ENCODE measurements around the gene CAPZB. TPM values are rescaled to one million over a fixed set of nuclear protein-coding genes. Genes with fewer than 3 reads are reported as not detected.

Gene CAPZB
- total and polyA plus RNA-seq, 7 donors: 128 to 454 (median 214) TPM

DNA sequence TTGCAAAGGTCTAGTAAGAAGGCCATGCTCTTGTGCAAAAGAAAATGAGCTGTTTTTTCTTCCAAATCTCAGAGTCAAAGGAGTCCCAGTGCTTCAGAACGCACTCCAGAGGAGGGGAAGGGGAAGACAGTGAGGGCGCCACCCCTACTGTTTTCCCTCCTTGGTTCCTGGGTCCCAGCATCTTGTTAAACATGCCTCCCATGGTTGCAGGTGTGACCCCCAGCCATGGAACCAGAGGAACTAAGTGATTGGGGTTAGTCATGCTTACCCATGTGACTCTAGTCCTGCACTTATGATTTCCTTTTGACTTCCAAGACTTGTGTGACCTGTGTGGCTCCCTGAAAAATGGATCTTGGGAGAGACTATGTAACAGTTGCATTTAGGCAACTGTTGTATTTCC, 190.7 kb downstream of the CAPZB start:
- DNase-seq: no peak
- 71 to 97% methylated on average over 2 of the region's 2 CpGs for WGBS, 2 donors
- intact Hi-C loops (cut with DNase I): no loop called here
- TF ChIP-seq EP300 (IDR thresholded peaks at IDR 0.05) (no peak), POLR2AphosphoS5 (IDR thresholded peaks at IDR 0.05) (no peak), POLR2A (IDR thresholded peaks at IDR 0.05) (no peak)
- no peak overlapping the region for H3K4me3 ChIP-seq
- H3K36me3 ChIP-seq: peaks cover 0 to 9% (median 0%) of the 10 kb centered on the region in 4 donors
- H3K27ac ChIP-seq: no peak overlapping the region
- H3K27me3 ChIP-seq: no peaks in the 10 kb centered on the region
- peaks cover 0 to 13% (median 5%) of the 10 kb centered on the region in 4 donors for H3K9me3 ChIP-seq
- no peaks in the 10 kb centered on the region for H3K4me1 ChIP-seq

- WGBS, 2 donors: 16 to 62% methylated on average over 2 of the region's 2 CpGs
- TF ChIP-seq EP300 (IDR thresholded peaks at IDR 0.05) (no peak), POLR2AphosphoS5 (IDR thresholded peaks at IDR 0.05) (no peak), CTCF (IDR thresholded peaks at IDR 0.05) (no peak), POLR2A (IDR thresholded peaks at IDR 0.05) (no peak)
Observed at GRCh38 chr1:19289244-19289643, 196.1 kb downstream of the CAPZB start.

More at GRCh38 chr1:19289244-19289643, 196.1 kb downstream of the CAPZB start:
- Histone ChIP-seq H3K4me1 (peaks cover 0 to 10% (median 3%) of the 10 kb centered on the region in 4 donors), H3K9me3 (peaks cover 0 to 2% (median 0%) of the 10 kb centered on the region in 4 donors), H3K27ac (no peak overlapping the region), H3K36me3 (no peaks in the 10 kb centered on the region), H3K27me3 (no peaks in the 10 kb centered on the region), H3K4me3 (peak overlapping the region in 3 of 4 donors; percentile 39 to 50 (median 45))
- intact Hi-C loops (cut with DNase I): no loop called here
- DNase-seq: no peak

Small RNA genes within 50 kb of the gene (small RNA-seq; reads per million reads assigned to genes)
- gene RN7SL277P (0 reads per million in 3 donors), gene RNU4-28P (0 reads per million in 3 donors), gene RNU6-1099P (0 reads per million in 3 donors)

Other genes starting within 250 kb of the CAPZB start
- gene EMC1, start 234.0 kb downstream of the CAPZB start, total RNA-seq: 10 to 100 TPM; 19.6 to 46.5 (median 31.3) TPM
- 10 to 100 TPM in 1 of 3 donors, 1 to 10 TPM in 2; 1.2 to 16.5 (median 3.2) TPM for gene EMC1, start 234.0 kb downstream of the CAPZB start, polyA plus RNA-seq
- 10 to 100 TPM; 10.8 to 21.3 (median 15.3) TPM for gene MRTO4, start 233.7 kb downstream of the CAPZB start, total RNA-seq
- 10 to 100 TPM; 10.8 to 44.1 (median 13.2) TPM for gene MRTO4, start 233.7 kb downstream of the CAPZB start, polyA plus RNA-seq
- gene AKR7A3, start 196.8 kb downstream of the CAPZB start, total RNA-seq: 1 to 10 TPM in 3 of 4 donors, under 1 TPM in 1; 0.71 to 1.9 (median 1.5) TPM
- gene AKR7A3, start 196.8 kb downstream of the CAPZB start, polyA plus RNA-seq: 100 to 1,000 TPM in 1 of 3 donors, 10 to 100 TPM in 2; 72.1 to 110 (median 78.3) TPM
- 100 to 1,000 TPM in 1 of 4 donors, 10 to 100 TPM in 3; 55.8 to 110 (median 77.2) TPM for gene AKR7A2, start 173.4 kb downstream of the CAPZB start, total RNA-seq
- 10 to 100 TPM; 64.2 to 99.6 (median 84.1) TPM for gene AKR7A2, start 173.4 kb downstream of the CAPZB start, polyA plus RNA-seq
- 10 to 100 TPM in 1 of 4 donors, 1 to 10 TPM in 3; 7.5 to 15.2 (median 8.8) TPM for gene SLC66A1, start 173.2 kb downstream of the CAPZB start, total RNA-seq
- 10 to 100 TPM in 1 of 3 donors, 1 to 10 TPM in 2; 5.1 to 16.0 (median 7.2) TPM for gene SLC66A1, start 173.2 kb downstream of the CAPZB start, polyA plus RNA-seq
- 100 to 1,000 TPM in 2 of 4 donors, 10 to 100 TPM in 2; 64.1 to 128 (median 87.6) TPM for gene NBL1, start 158.8 kb upstream of the CAPZB start, total RNA-seq
- gene NBL1, start 158.8 kb upstream of the CAPZB start, polyA plus RNA-seq: 100 to 1,000 TPM; 245 to 394 (median 260) TPM
- not detected for gene HTR6, start 179.3 kb upstream of the CAPZB start, total RNA-seq
- gene HTR6, start 179.3 kb upstream of the CAPZB start, polyA plus RNA-seq: under 1 TPM in 1 of 3 donors, not detected in 2; 0.15 TPM

Data from sigmoid colon (tissue), 7 donors.